Measurements from ENCODE around the gene AOC2.

DNA sequence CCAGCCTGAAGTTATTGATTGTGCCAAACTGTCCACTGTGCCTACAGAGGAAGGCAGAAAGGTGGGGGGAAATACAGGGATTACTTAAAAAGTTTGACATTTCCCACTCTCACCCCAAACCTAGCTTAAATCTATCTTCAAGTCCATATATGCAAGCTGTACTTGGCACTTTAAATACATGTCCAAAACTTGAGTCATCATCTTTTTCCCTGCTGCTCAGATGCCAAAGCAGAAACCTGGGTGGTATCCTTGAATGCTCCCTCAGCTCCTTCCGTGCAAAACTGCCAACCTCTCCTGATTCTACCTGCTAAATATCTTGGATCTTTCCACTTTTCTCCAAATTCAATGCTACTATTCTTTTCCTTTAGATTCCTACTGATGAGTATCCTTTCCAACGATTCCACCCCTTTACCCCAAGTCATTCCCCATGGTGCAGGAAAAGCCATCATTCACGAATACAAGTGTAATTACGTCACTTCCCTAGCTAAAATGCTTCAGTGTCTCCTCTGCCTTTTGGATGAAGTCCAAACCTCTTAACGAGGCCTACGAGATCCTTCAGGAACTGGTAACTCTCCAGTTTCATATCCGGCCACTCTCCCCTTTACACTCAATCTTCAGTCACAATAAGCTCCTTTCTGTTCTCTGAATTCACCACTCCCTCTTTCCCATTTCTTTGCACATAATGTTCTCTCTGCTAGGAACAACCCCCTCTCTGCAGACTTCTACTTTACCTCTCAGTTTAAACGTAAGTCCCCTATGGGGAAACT is 29.6 kb upstream of the AOC2 start:
- TF ChIP-seq, protein P1, sequence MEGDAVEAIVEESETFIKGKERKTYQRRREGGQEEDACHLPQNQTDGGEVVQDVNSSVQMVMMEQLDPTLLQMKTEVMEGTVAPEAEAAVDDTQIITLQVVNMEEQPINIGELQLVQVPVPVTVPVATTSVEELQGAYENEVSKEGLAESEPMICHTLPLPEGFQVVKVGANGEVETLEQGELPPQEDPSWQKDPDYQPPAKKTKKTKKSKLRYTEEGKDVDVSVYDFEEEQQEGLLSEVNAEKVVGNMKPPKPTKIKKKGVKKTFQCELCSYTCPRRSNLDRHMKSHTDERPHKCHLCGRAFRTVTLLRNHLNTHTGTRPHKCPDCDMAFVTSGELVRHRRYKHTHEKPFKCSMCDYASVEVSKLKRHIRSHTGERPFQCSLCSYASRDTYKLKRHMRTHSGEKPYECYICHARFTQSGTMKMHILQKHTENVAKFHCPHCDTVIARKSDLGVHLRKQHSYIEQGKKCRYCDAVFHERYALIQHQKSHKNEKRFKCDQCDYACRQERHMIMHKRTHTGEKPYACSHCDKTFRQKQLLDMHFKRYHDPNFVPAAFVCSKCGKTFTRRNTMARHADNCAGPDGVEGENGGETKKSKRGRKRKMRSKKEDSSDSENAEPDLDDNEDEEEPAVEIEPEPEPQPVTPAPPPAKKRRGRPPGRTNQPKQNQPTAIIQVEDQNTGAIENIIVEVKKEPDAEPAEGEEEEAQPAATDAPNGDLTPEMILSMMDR (IDR thresholded peaks at IDR 0.05) = no peak
- no peak for TF ChIP-seq ZFX (IDR thresholded peaks at IDR 0.05; ENCODE audit: borderline replicate concordance)
